Transverse colon (tissue), 3 donors: Measurements from ENCODE around the gene PHACTR4.

ENCODE experiments used
- CTCF ChIP-seq, 5 experiments: fragments of 200-600 bp in 3 of 5; fragments of 450-650 bp in 2 of 5; sonication (generic) in 3 of 5; IDR thresholded peaks; 1 replicate in 2 of 5; 2 replicates in 3 of 5; pipeline ENCODE4 v1.5.1; 2016 to 2017; ENCODE audit warnings: antibody characterized with exemption in 5 of 5, inconsistent platforms in 3 of 5, mild to moderate bottlenecking in 2 of 5, moderate library complexity in 1 of 5
- POLR2A ChIP-seq: fragments of 450-650 bp; IDR thresholded peaks from one replicate; pipeline ENCODE4 v1.6.1; 2016; ENCODE audit warnings: antibody characterized with exemption, mild to moderate bottlenecking, moderate library complexity

- TF ChIP-seq CTCF (IDR thresholded peaks at IDR 0.05): no peak
- no peak for TF ChIP-seq POLR2A
These were observed 58.5 kb downstream of the PHACTR4 start for GRCh38 chr1:28428012-28428411.
